SK-N-SH (cell line): Measurements from ENCODE around the gene RPRD2. TPM values are rescaled to one million over a fixed set of nuclear protein-coding genes. Genes with fewer than 3 reads are reported as not detected.

Experiments used
- CTCF ChIA-PET: fragments of 300-600, 350-600 bp; formaldehyde crosslinking; extraction: SDS; loops from one replicate; lab custom pipeline; 2021; lab: Yijun Ruan, JAX
- POLR2A ChIA-PET: fragments of 350-600 bp; sonication (Branson Sonifier 250); formaldehyde crosslinking; extraction: SDS; loops from one replicate; lab custom pipeline; 2020; ENCODE audit warnings: antibody characterized with exemption, inconsistent platforms; lab: Yijun Ruan, JAX
- DNase-seq: peaks from one replicate; pipeline ENCODE4 v3.0.0; 2012
- H2AFZ ChIP-seq: fragments of 200-600 bp; sonication (generic); 2 replicates; pipeline ENCODE4 v1.8.1; 2016; ENCODE audit warnings: antibody characterized with exemption, mild to moderate bottlenecking, low read depth
- H3F3A ChIP-seq: fragments of 200-600 bp; sonication (generic); replicated peaks from 2 replicates; pipeline ENCODE3; 2016; ENCODE audit warnings: antibody characterized with exemption, mild to moderate bottlenecking; ENCODE audit not compliant: insufficient read depth
- H3K27ac ChIP-seq, 2 experiments: fragments of 200-500 bp in 1 of 2; fragments of 200-600 bp in 1 of 2; sonication (Bioruptor generic) in 1 of 2; sonication (generic), shearing (Covaris generic) in 1 of 2; 2 replicates each; pipeline versions ENCODE4 v1.5.1 to v1.6.1; 2014 to 2016; ENCODE audit warnings: low read depth in 2 of 2, inconsistent platforms in 1 of 2, low read length in 1 of 2, mild to moderate bottlenecking in 1 of 2, mixed read lengths in 1 of 2
- H3K27me3 ChIP-seq: fragments of 200-600 bp; sonication (generic), shearing (Covaris generic); 2 replicates; pipeline ENCODE4 v1.6.1; 2016; ENCODE audit warnings: mixed run types; ENCODE audit not compliant: insufficient read depth
- H3K36me3 ChIP-seq, 2 experiments: fragments of 200-500 bp in 1 of 2; fragments of 200-600 bp in 1 of 2; sonication (Bioruptor generic) in 1 of 2; sonication (generic) in 1 of 2; replicated peaks in 1 of 2; 2 replicates each; pipeline versions ENCODE3 to v1.5.1; 2014 to 2016; ENCODE audit warnings: low read length in 1 of 2, mild to moderate bottlenecking in 1 of 2; ENCODE audit not compliant: insufficient read depth in 2 of 2, control insufficient read depth in 1 of 2
- H3K4me1 ChIP-seq, 2 experiments: fragments of 200-500 bp in 1 of 2; fragments of 200-600 bp in 1 of 2; sonication (Bioruptor generic) in 1 of 2; sonication (generic), shearing (Covaris generic) in 1 of 2; 2 replicates each; pipeline versions ENCODE4 v1.5.1 to v1.6.1; 2014 to 2016; ENCODE audit warnings: low read depth in 1 of 2, low read length in 1 of 2, mixed run types in 1 of 2; ENCODE audit not compliant: insufficient read depth in 2 of 2, control insufficient read depth in 1 of 2
- H3K4me2 ChIP-seq: fragments of 200-600 bp; sonication (generic), shearing (Covaris generic); 2 replicates; pipeline ENCODE4 v1.6.1; 2017; ENCODE audit warnings: mixed run types
- H3K4me3 ChIP-seq, 2 experiments: fragments of 200-500 bp in 1 of 2; fragments of 200-600 bp in 1 of 2; sonication (Bioruptor generic) in 1 of 2; sonication (generic), shearing (Covaris generic) in 1 of 2; 2 replicates each; pipeline versions ENCODE4 v1.5.1 to v1.8.1; 2014 to 2016; ENCODE audit warnings: low read depth in 2 of 2, inconsistent platforms in 1 of 2, low read length in 1 of 2, mild to moderate bottlenecking in 1 of 2, mixed read lengths in 1 of 2, moderate library complexity in 1 of 2
- H3K79me2 ChIP-seq: fragments of 200-600 bp; sonication (generic); 2 replicates; pipeline ENCODE4 v1.8.1; 2017; ENCODE audit warnings: mild to moderate bottlenecking; ENCODE audit not compliant: insufficient read depth
- H3K9ac ChIP-seq: fragments of 200-600 bp; sonication (generic); 2 replicates; pipeline ENCODE4 v1.6.1; 2017; ENCODE audit warnings: mixed run types
- H3K9me2 ChIP-seq: fragments of 200-600 bp; sonication (generic); 2 replicates; pipeline ENCODE4 v1.6.1; 2017; ENCODE audit warnings: mixed run types
- H3K9me3 ChIP-seq: fragments of 200-600 bp; sonication (generic); 2 replicates; pipeline ENCODE4 v1.6.1; 2017; ENCODE audit warnings: mixed run types, mild to moderate bottlenecking, moderate library complexity
- H4K20me1 ChIP-seq: fragments of 200-600 bp; sonication (generic); 2 replicates; pipeline ENCODE4 v1.6.1; 2017; ENCODE audit warnings: mild to moderate bottlenecking, mixed run types; ENCODE audit not compliant: insufficient read depth
- ELF1 ChIP-seq: IDR thresholded peaks from 2 replicates; pipeline ENCODE4 v1.4.0; 2012
- EP300 ChIP-seq, 2 experiments: IDR thresholded peaks; 2 replicates each; pipeline versions ENCODE4 v1.4.0 to v1.6.1; 2012; ENCODE audit warnings: borderline replicate concordance in 1 of 2, low read depth in 1 of 2, low read length in 1 of 2
- EZH2phosphoT487 ChIP-seq: fragments of 200-600 bp; sonication (generic); IDR thresholded peaks from 2 replicates; pipeline ENCODE4 v1.6.1; 2017; ENCODE audit warnings: low read depth, mixed run types, mild to moderate bottlenecking, antibody characterized with exemption, moderate library complexity, borderline replicate concordance
- FOSL2 ChIP-seq: IDR thresholded peaks from 2 replicates; pipeline ENCODE4 v1.4.0; 2012; ENCODE audit warnings: low read depth, mild to moderate bottlenecking, moderate library complexity, borderline replicate concordance
- GABPA ChIP-seq: IDR thresholded peaks from 2 replicates; pipeline ENCODE4 v1.4.0; 2012; ENCODE audit warnings: low read depth, mild to moderate bottlenecking
- JUND ChIP-seq: IDR thresholded peaks from 2 replicates; pipeline ENCODE4 v1.4.0; 2012
- MAX ChIP-seq: IDR thresholded peaks from 2 replicates; pipeline ENCODE4 v1.4.0; 2012; ENCODE audit warnings: low read depth
- MEF2A ChIP-seq: IDR thresholded peaks from 2 replicates; pipeline ENCODE4 v1.4.0; 2012; ENCODE audit warnings: low read depth, borderline replicate concordance
- MXI1 ChIP-seq: IDR thresholded peaks from 2 replicates; pipeline ENCODE4 v1.6.1; 2012; ENCODE audit warnings: mild to moderate bottlenecking, low read depth, low read length, improper control_type of control experiment
- POLR2AphosphoS5 ChIP-seq: IDR thresholded peaks from 2 replicates; pipeline ENCODE4 v1.6.1; 2012; ENCODE audit warnings: low read depth, low read length
- RAD21 ChIP-seq: IDR thresholded peaks from 2 replicates; pipeline ENCODE4 v1.6.1; 2012; ENCODE audit warnings: mild to moderate bottlenecking, low read length
- RFX5 ChIP-seq: IDR thresholded peaks from 2 replicates; pipeline ENCODE4 v1.6.1; 2012; ENCODE audit warnings: mild to moderate bottlenecking, improper control_type of control experiment, low read length
- RXRA ChIP-seq: IDR thresholded peaks from 2 replicates; pipeline ENCODE4 v1.4.0; 2012; ENCODE audit warnings: low read depth, mild to moderate bottlenecking, borderline replicate concordance
- SIN3A ChIP-seq: IDR thresholded peaks from 2 replicates; pipeline ENCODE4 v1.6.1; 2012; ENCODE audit warnings: low read depth, mild to moderate bottlenecking, low read length, moderate library complexity, borderline replicate concordance
- SMC3 ChIP-seq: IDR thresholded peaks from 2 replicates; pipeline ENCODE4 v1.6.1; 2012; ENCODE audit warnings: low read depth, low read length, improper control_type of control experiment
- TCF12 ChIP-seq: IDR thresholded peaks from 2 replicates; pipeline ENCODE4 v1.4.0; 2012
- TEAD4 ChIP-seq: IDR thresholded peaks from 2 replicates; pipeline ENCODE4 v1.4.0; 2012; ENCODE audit warnings: mild to moderate bottlenecking, borderline replicate concordance; ENCODE audit not compliant: insufficient read depth
- ZBTB33 ChIP-seq: IDR thresholded peaks from 2 replicates; pipeline ENCODE4 v1.4.0; 2012; ENCODE audit warnings: low read depth, borderline replicate concordance
- WGBS: methylation state at CpG from one replicate; pipeline ENCODE4 v1.1.6; 2017; ENCODE audit warnings: low lambda C conversion rate; 5-methylcytosine and 5-hydroxymethylcytosine counted together
- polyA plus RNA-seq, 3 experiments: library from polyadenylated mRNA; depleted of rRNA; stranded (reverse); fragments of >200 nt; gene quantifications; 2 replicates each; pipeline ENCODE4 v1.2.3, GENCODE V29; 2012
- TF ChIP-seq, protein P1 (sequence below): IDR thresholded peaks from 2 replicates; pipeline ENCODE4; 2012
- TF ChIP-seq, protein P2 (sequence below): fragments of 150-350 bp; IDR thresholded peaks from 2 replicates; pipeline ENCODE4 v1.6.1; 2017; ENCODE audit warnings: antibody characterized with exemption, low read length, low read depth, borderline replicate concordance

Gene RPRD2
- polyA plus RNA-seq, 1 of the 3 experiments (the other 2 are of a cell fraction), result 9.2 TPM

- Histone ChIP-seq H4K20me1 (no peaks in the 10 kb centered on the region), H3K79me2 (no peaks in the 10 kb centered on the region), H3K9ac (no peak overlapping the region), H3K4me3 (no peak overlapping the region), H3K4me1 (no peaks in the 10 kb centered on the region; a peak in 1 of 4 replicates), H2AFZ (no peak overlapping the region), H3K9me3 (no peaks in the 10 kb centered on the region)
- CTCF ChIA-PET, result interaction anchor here (0.8 to 1.4 kb wide), 2 partner anchors 63 to 282 kb away, joined by 3 to 9 read pairs; no protein-coding TSS in a partner anchor
- no peak for DNase-seq
- TF ChIP-seq, protein P1, sequence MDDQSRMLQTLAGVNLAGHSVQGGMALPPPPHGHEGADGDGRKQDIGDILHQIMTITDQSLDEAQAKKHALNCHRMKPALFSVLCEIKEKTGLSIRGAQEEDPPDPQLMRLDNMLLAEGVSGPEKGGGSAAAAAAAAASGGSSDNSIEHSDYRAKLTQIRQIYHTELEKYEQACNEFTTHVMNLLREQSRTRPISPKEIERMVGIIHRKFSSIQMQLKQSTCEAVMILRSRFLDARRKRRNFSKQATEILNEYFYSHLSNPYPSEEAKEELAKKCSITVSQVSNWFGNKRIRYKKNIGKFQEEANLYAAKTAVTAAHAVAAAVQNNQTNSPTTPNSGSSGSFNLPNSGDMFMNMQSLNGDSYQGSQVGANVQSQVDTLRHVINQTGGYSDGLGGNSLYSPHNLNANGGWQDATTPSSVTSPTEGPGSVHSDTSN, result no peak
- no peak for TF ChIP-seq SMC3
- no peak for TF ChIP-seq JUND
- TF ChIP-seq ZBTB33, result no peak
- TF ChIP-seq EP300 (IDR thresholded peaks at IDR 0.05; ENCODE audit: borderline replicate concordance in 1 of 2, low read depth in 1 of 2, low read length in 1 of 2), result no peak
- TF ChIP-seq EZH2phosphoT487, result no peak
- TF ChIP-seq RAD21, result no peak
- no peak for TF ChIP-seq ELF1
- TF ChIP-seq RXRA, result no peak
- TF ChIP-seq POLR2AphosphoS5, result no peak
- no peak for TF ChIP-seq SIN3A
- TF ChIP-seq, protein P2, sequence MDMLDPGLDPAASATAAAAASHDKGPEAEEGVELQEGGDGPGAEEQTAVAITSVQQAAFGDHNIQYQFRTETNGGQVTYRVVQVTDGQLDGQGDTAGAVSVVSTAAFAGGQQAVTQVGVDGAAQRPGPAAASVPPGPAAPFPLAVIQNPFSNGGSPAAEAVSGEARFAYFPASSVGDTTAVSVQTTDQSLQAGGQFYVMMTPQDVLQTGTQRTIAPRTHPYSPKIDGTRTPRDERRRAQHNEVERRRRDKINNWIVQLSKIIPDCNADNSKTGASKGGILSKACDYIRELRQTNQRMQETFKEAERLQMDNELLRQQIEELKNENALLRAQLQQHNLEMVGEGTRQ, result no peak
- no peak for TF ChIP-seq FOSL2
- TF ChIP-seq, all 33 proteins: peak for 0
- Histone ChIP-seq H3K36me3 (peaks cover 38 to 55% of the 10 kb centered on the region in 2 experiments), H3K27me3 (no peaks in the 10 kb centered on the region), H3F3A (peaks cover under 1% of the 10 kb centered on the region), H3K4me2 (no peak overlapping the region), H3K9me2 (no peaks in the 10 kb centered on the region), H3K27ac (no peak overlapping the region)
- WGBS, result 95% methylated on average over 1 of the region's 1 CpG
- POLR2A ChIA-PET, result no interaction called here
These were observed 105.3 kb downstream of the RPRD2 start for GRCh38 chr1:150469291-150469690.

DNA sequence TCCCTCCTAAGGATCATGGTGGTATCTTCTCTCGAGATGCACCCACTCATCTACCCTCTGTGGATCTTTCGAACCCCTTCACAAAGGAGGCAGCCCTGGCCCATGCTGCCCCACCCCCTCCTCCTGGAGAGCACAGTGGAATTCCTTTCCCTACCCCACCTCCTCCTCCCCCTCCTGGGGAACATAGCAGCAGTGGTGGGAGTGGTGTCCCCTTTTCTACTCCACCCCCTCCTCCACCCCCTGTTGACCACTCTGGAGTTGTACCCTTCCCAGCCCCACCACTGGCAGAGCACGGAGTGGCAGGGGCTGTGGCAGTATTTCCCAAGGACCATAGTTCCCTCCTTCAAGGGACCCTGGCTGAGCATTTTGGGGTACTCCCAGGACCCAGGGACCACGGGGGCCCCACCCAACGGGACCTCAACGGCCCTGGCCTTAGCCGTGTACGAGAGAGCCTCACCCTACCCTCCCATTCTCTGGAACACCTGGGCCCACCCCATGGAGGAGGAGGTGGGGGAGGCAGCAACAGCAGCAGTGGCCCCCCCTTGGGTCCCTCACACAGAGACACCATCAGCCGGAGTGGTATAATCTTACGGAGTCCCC is 108.8 kb downstream of the RPRD2 start:
- 100% methylated on average over 3 of the region's 10 CpGs for WGBS
- H3K79me2 ChIP-seq, result no peaks in the 10 kb centered on the region
- peaks cover 24 to 53% of the 10 kb centered on the region in 2 experiments for H3K36me3 ChIP-seq

More for the DNA sequence above, 108.8 kb downstream of the RPRD2 start:
- Histone ChIP-seq H2AFZ (no peak overlapping the region), H3K4me3 (no peak overlapping the region), H3K9me3 (no peaks in the 10 kb centered on the region), H3K27me3 (no peaks in the 10 kb centered on the region), H3K4me1 (no peaks in the 10 kb centered on the region; a peak in 1 of 4 replicates), H4K20me1 (no peaks in the 10 kb centered on the region), H3K9me2 (no peaks in the 10 kb centered on the region), H3F3A (no peaks in the 10 kb centered on the region), H3K27ac (no peak overlapping the region), H3K9ac (no peak overlapping the region), H3K4me2 (no peak overlapping the region)
- POLR2A ChIA-PET, result no interaction called here
- TF ChIP-seq TCF12, result no peak
- no peak for TF ChIP-seq RXRA
- no peak for TF ChIP-seq MXI1
- TF ChIP-seq TEAD4, result no peak
- TF ChIP-seq FOSL2, result no peak
- no peak for TF ChIP-seq MEF2A
- no peak for TF ChIP-seq RFX5
- TF ChIP-seq MAX, result no peak
- no peak for TF ChIP-seq GABPA
- no peak for DNase-seq
- CTCF ChIA-PET, result no interaction called here
